ENCODE results near the gene CFAP61.

CFAP61 gene

GRCh38 chr20:20201124-20201523 lies 148.8 kb downstream of the CFAP61 start:
- DNase-seq (ENCODE audit: low read depth) = no peak
- H3K4me3 ChIP-seq (ENCODE audit: low read depth, low read length) = no peak overlapping the region
- TF ChIP-seq CTCF (conservative IDR thresholded peaks at IDR 0.05; ENCODE audit: low read depth, low read length) = no peak

- no peak overlapping the region for H3K4me3 ChIP-seq (ENCODE audit: low read depth, low read length)
- DNase-seq (ENCODE audit: low read depth) = no peak
- TF ChIP-seq CTCF (conservative IDR thresholded peaks at IDR 0.05; ENCODE audit: low read depth, low read length) = no peak
Measured at GRCh38 chr20:20201639-20202038, 149.3 kb downstream of the CFAP61 start.

GRCh38 chr20:20202768-20203167 lies 150.4 kb downstream of the CFAP61 start:
- DNase-seq (ENCODE audit: low read depth) = no peak
- no peak for TF ChIP-seq CTCF (conservative IDR thresholded peaks at IDR 0.05; ENCODE audit: low read depth, low read length)
- H3K4me3 ChIP-seq (ENCODE audit: low read depth, low read length) = no peak overlapping the region

- H3K4me3 ChIP-seq (ENCODE audit: low read depth, low read length) = no peak overlapping the region
- no peak for DNase-seq (ENCODE audit: low read depth)
- TF ChIP-seq CTCF (conservative IDR thresholded peaks at IDR 0.05; ENCODE audit: low read depth, low read length) = no peak
Measured at GRCh38 chr20:20203784-20204183, 151.5 kb downstream of the CFAP61 start.

- no peak for TF ChIP-seq CTCF (conservative IDR thresholded peaks at IDR 0.05; ENCODE audit: low read depth, low read length)
- DNase-seq (ENCODE audit: low read depth) = no peak
- no peak overlapping the region for H3K4me3 ChIP-seq (ENCODE audit: low read depth, low read length)
Measured at GRCh38 chr20:20204256-20204655, 151.9 kb downstream of the CFAP61 start.

- no peak for TF ChIP-seq CTCF (conservative IDR thresholded peaks at IDR 0.05; ENCODE audit: low read depth, low read length)
- no peak for DNase-seq (ENCODE audit: low read depth)
- no peak overlapping the region for H3K4me3 ChIP-seq (ENCODE audit: low read depth, low read length)
Measured at GRCh38 chr20:20205141-20205861, 153.0 kb downstream of the CFAP61 start.

GRCh38 chr20:20205862-20206236 lies 153.5 kb downstream of the CFAP61 start:
- no peak for DNase-seq (ENCODE audit: low read depth)
- no peak for TF ChIP-seq CTCF (conservative IDR thresholded peaks at IDR 0.05; ENCODE audit: low read depth, low read length)

More at GRCh38 chr20:20205862-20206236, 153.5 kb downstream of the CFAP61 start:
- no peak overlapping the region for H3K4me3 ChIP-seq (ENCODE audit: low read depth, low read length)

Data from choroid plexus epithelial cell (primary cell).